Esophagus (tissue), 2 donors: ENCODE measurements around the gene CRYAB. TPM values are rescaled to one million over a fixed set of nuclear protein-coding genes. Genes with fewer than 3 reads are reported as not detected.
A peak's percentile ranks its signal among the peaks of the same experiment; 100 is the strongest.

Experiments used
- H3K27ac ChIP-seq, 2 donors: one replicate each; pipeline ENCODE4 v1.5.1; 2013; ENCODE audit warnings: low read depth in 2 of 2, mild to moderate bottlenecking in 2 of 2, inconsistent platforms in 1 of 2, low read length in 1 of 2, moderate library complexity in 1 of 2
- H3K27me3 ChIP-seq, 2 donors: one replicate each; pipeline ENCODE4 v1.6.1; 2013; ENCODE audit warnings: low read length in 2 of 2, control low read depth in 1 of 2, mild to moderate bottlenecking in 1 of 2; ENCODE audit not compliant: insufficient read depth in 2 of 2, control insufficient read depth in 1 of 2
- H3K36me3 ChIP-seq, 2 donors: one replicate each; pipeline ENCODE4 v1.6.1; 2013; ENCODE audit warnings: low read length in 1 of 2; ENCODE audit not compliant: control insufficient read depth in 2 of 2, insufficient read depth in 2 of 2
- H3K4me1 ChIP-seq, 2 donors: one replicate each; pipeline ENCODE4 v1.6.1; 2013; ENCODE audit warnings: low read length in 1 of 2; ENCODE audit not compliant: control insufficient read depth in 2 of 2, insufficient read depth in 2 of 2
- H3K4me3 ChIP-seq, 2 donors: one replicate each; pipeline ENCODE4 v1.5.1; 2013; ENCODE audit warnings: low read length in 2 of 2, mild to moderate bottlenecking in 2 of 2, low read depth in 1 of 2, moderate library complexity in 1 of 2
- H3K9me3 ChIP-seq, 2 donors: one replicate each; pipeline ENCODE4 v1.6.1; 2013; ENCODE audit warnings: mild to moderate bottlenecking in 2 of 2, low read depth in 1 of 2, low read length in 1 of 2, moderate library complexity in 1 of 2; ENCODE audit not compliant: control insufficient read depth in 2 of 2, insufficient read depth in 1 of 2
- WGBS, 2 donors: extraction: QIAGEN DNeasy Blood & Tissue Kit; methylation state at CpG; one replicate each; pipeline ENCODE4 v1.1.7; 2013; 5-methylcytosine and 5-hydroxymethylcytosine counted together
- polyA plus RNA-seq, 2 donors: library from polyadenylated mRNA; stranded (reverse); fragments of 200-250 nt; gene quantifications; one replicate each; pipeline ENCODE4 v1.2.3, GENCODE V29; 2013
- donor health status: healthy with polysubstance abuse.
- donor health status: Bipolar disorder and iron deficiency.

CRYAB gene
- polyA plus RNA-seq, 2 donors = 89.6 to 173 TPM

DNA sequence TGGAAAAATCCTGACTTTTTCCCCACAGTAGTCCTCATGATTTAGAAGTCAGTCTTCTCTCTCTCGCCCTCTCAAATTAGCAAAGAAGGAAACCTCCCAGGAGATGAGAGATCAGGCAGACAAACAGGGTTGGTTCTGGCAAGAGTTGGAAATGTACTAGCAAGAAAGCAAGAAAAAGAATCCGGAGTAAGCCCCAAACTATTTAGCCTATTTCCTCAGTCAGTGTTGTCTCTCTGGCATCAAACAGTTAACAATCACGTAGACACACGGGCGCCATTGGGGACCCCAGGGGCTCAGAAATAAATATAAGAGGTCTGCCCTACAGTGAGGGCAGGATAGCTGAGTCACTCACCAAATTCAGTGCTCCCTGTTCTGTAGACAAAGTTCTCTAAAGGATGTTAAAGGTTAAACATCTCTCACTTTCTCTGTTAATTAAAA is 11.8 kb upstream of the CRYAB start:
- H3K4me3 ChIP-seq = no peak overlapping the region
- H3K9me3 ChIP-seq = no peaks in the 10 kb centered on the region
- peak overlapping the region; percentile 75 to 76 for H3K27ac ChIP-seq
- WGBS, 2 donors = 45 to 49% methylated on average over 5 of the region's 5 CpGs
- H3K4me1 ChIP-seq = peaks cover 0 to 7% of the 10 kb centered on the region in 2 donors
- H3K27me3 ChIP-seq = no peaks in the 10 kb centered on the region
- H3K36me3 ChIP-seq = no peaks in the 10 kb centered on the region

- Histone ChIP-seq H3K36me3 (no peaks in the 10 kb centered on the region), H3K4me3 (no peak overlapping the region), H3K4me1 (peaks cover 0 to 7% of the 10 kb centered on the region in 2 donors), H3K27me3 (no peaks in the 10 kb centered on the region), H3K27ac (peak overlapping the region; percentile 75 to 76), H3K9me3 (no peaks in the 10 kb centered on the region)
- WGBS, 2 donors = 5 to 13% methylated on average over 2 of the region's 2 CpGs
Observed at GRCh38 chr11:111922803-111923202, 11.2 kb upstream of the CRYAB start.

- Histone ChIP-seq H3K27ac (peak overlapping the region in 1 of 2 donors; percentile 27), H3K4me3 (no peak overlapping the region), H3K36me3 (no peaks in the 10 kb centered on the region), H3K4me1 (peaks cover 0 to 7% of the 10 kb centered on the region in 2 donors), H3K27me3 (no peaks in the 10 kb centered on the region), H3K9me3 (no peaks in the 10 kb centered on the region)
- WGBS, 2 donors = 85 to 90% methylated on average over 7 of the region's 7 CpGs
Observed at GRCh38 chr11:111921541-111922230, 10.1 kb upstream of the CRYAB start.

DNA sequence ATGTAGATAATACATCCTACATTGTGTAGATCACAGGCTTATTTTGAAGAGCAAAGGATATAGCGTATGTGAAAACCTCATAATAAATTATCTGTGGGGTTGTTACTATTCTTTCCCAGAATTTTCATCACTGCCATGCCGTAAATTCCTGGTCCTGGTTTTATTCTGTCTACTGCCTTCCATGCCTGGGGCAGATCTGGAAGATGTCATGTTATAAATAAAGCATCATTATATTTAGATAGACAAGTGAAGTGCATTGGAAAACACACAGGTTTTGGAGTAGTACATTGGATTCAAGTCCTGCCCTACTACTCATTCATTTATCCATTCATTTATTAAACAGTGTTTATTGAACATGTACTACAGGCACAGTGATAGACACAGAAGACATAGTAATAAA is 9.3 kb upstream of the CRYAB start:
- Histone ChIP-seq H3K27ac (no peak overlapping the region), H3K4me1 (peaks cover 0 to 2% of the 10 kb centered on the region in 2 donors)
- WGBS, 2 donors = 77 to 93% methylated on average over 2 of the region's 2 CpGs

GRCh38 chr11:111918390-111919256 is 7.1 kb upstream of the CRYAB start, which contains the start of gene C11orf52:
Gene C11orf52 (plus strand): TSS chr11:111918913. CDS start chr11:111918973, 60 bp downstream.
- Histone ChIP-seq H3K27ac (peak within 1 kb of the TSS; percentile 65 to 75), H3K4me1 (peaks cover 0 to 3% of the 10 kb centered on the region in 2 donors), H3K4me3 (peak within 1 kb of the TSS; percentile 17 to 22), H3K9me3 (no peaks in the 10 kb centered on the region), H3K36me3 (no peaks in the 10 kb centered on the region), H3K27me3 (no peaks in the 10 kb centered on the region)
- WGBS, 2 donors = 37 to 40% methylated on average over 19 of the region's 19 CpGs

More for the DNA sequence above, 9.3 kb upstream of the CRYAB start:
- Histone ChIP-seq H3K27me3 (no peaks in the 10 kb centered on the region), H3K9me3 (no peaks in the 10 kb centered on the region), H3K36me3 (no peaks in the 10 kb centered on the region), H3K4me3 (no peak overlapping the region)

GRCh38 chr11:111917788-111918187 is 6.2 kb upstream of the CRYAB start:
- Histone ChIP-seq H3K4me1 (peaks cover 0 to 4% of the 10 kb centered on the region in 2 donors), H3K27ac (no peak overlapping the region), H3K27me3 (no peaks in the 10 kb centered on the region), H3K36me3 (no peaks in the 10 kb centered on the region), H3K9me3 (no peaks in the 10 kb centered on the region), H3K4me3 (no peak overlapping the region)
- 92 to 93% methylated on average over 3 of the region's 3 CpGs for WGBS, 2 donors

- H3K4me1 ChIP-seq = peaks cover 0 to 4% of the 10 kb centered on the region in 2 donors
- no peaks in the 10 kb centered on the region for H3K27me3 ChIP-seq
Observed at GRCh38 chr11:111917312-111917711, 5.7 kb upstream of the CRYAB start.

DNA sequence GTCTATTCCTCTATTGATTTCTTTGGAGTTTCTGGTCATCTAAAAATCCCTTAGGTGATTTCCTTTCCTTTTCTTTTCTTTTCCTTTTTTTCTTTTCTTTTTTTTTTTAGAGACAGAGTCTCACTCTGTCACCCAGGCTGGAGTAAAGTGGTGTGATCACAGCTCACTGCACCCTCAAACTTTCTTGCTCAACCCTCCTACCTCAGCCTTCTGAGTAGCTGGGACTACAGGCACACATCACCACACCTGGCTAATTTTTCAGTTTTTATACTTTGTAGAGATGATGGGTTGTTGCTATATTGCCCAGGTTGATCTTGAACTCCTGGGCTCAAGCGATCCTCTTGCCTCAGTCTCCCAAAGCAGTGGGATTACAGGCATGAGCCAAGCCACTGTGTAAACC is 5.2 kb upstream of the CRYAB start:
- no peak overlapping the region for H3K27ac ChIP-seq
- 92 to 93% methylated on average over 1 of the region's 1 CpG for WGBS, 2 donors
- no peaks in the 10 kb centered on the region for H3K36me3 ChIP-seq
- no peak overlapping the region for H3K4me3 ChIP-seq
- H3K27me3 ChIP-seq = no peaks in the 10 kb centered on the region
- no peaks in the 10 kb centered on the region for H3K9me3 ChIP-seq
- peaks cover 0 to 4% of the 10 kb centered on the region in 2 donors for H3K4me1 ChIP-seq

More at GRCh38 chr11:111917312-111917711, 5.7 kb upstream of the CRYAB start:
- 86 to 89% methylated on average over 2 of the region's 2 CpGs for WGBS, 2 donors
- no peak overlapping the region for H3K27ac ChIP-seq
- H3K36me3 ChIP-seq = no peaks in the 10 kb centered on the region
- no peaks in the 10 kb centered on the region for H3K9me3 ChIP-seq
- no peak overlapping the region for H3K4me3 ChIP-seq

DNA sequence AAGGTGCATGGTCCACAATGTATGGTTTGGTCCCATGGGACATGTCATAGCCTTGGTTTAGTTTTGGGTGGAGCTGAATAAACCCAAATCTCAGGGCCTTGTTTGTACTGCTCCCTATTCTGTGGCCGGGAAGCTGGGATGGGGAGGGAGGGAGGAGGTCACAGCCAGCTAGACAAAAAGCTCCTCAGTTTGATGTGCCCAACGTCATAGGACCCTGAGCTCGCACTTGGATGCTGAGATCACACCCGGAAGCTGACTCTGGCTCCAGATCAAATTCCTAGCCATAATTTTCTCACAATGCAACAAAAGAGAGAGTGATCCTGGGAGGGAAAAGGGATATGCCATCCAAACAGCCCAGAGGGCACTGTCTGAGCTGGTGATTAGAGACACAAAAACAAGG is 2.4 kb upstream of the CRYAB start:
- WGBS, 2 donors = 17 to 18% methylated on average over 4 of the region's 4 CpGs
- Histone ChIP-seq H3K36me3 (no peaks in the 10 kb centered on the region), H3K4me3 (no peak overlapping the region), H3K27me3 (no peaks in the 10 kb centered on the region), H3K4me1 (peaks cover 0 to 9% of the 10 kb centered on the region in 2 donors), H3K9me3 (no peaks in the 10 kb centered on the region), H3K27ac (peak overlapping the region; percentile 79 to 92)
